Sigmoid colon (tissue), 7 donors: Measurements from ENCODE around the gene TM6SF1. TPM values are rescaled to one million over a fixed set of nuclear protein-coding genes. Genes with fewer than 3 reads are reported as not detected.

Experiments
- DNase-seq: peaks from one replicate; pipeline ENCODE4 v3.0.0-alpha.2; 2019
- H3K27ac ChIP-seq, 4 donors: fragments of 200-600 bp; sonication (generic); one replicate each; pipeline ENCODE4 v1.5.1; 2016 to 2019; ENCODE audit warnings: mild to moderate bottlenecking in 1 of 4
- H3K27me3 ChIP-seq, 3 donors: fragments of 200-600 bp; sonication (generic); one replicate each; pipeline ENCODE4 v1.5.1; 2019; ENCODE audit warnings: mild to moderate bottlenecking in 1 of 3
- H3K36me3 ChIP-seq, 4 donors: fragments of 200-600 bp; sonication (generic); one replicate each; pipeline ENCODE4 v1.5.1; 2016 to 2019
- H3K4me1 ChIP-seq, 4 donors: fragments of 200-600 bp; sonication (generic); one replicate each; pipeline ENCODE4 v1.5.1; 2017 to 2019
- H3K4me3 ChIP-seq, 4 donors: fragments of 200-600 bp; sonication (generic); one replicate each; pipeline ENCODE4 v1.5.1; 2017 to 2019; ENCODE audit warnings: mild to moderate bottlenecking in 2 of 4, moderate library complexity in 1 of 4
- H3K9me3 ChIP-seq, 4 donors: fragments of 200-600 bp in 3 of 4; sonication (generic) in 3 of 4; one replicate each; pipeline versions ENCODE4 v1.5.1 to v1.6.1; 2013 to 2019
- EP300 ChIP-seq, 4 donors: sonication (generic); formaldehyde crosslinking; IDR thresholded peaks; one replicate each; pipeline ENCODE4 v1.6.1; 2017; ENCODE audit warnings: antibody characterized with exemption in 4 of 4
- POLR2A ChIP-seq, 2 donors: fragments of 450-650 bp; IDR thresholded peaks; one replicate each; pipeline ENCODE4 v1.6.1; 2016; ENCODE audit warnings: antibody characterized with exemption in 2 of 2, mild to moderate bottlenecking in 2 of 2, moderate library complexity in 2 of 2
- POLR2AphosphoS5 ChIP-seq, 4 donors: sonication (generic); formaldehyde crosslinking; IDR thresholded peaks; one replicate each; pipeline ENCODE4 v1.6.1; 2017; ENCODE audit warnings: antibody characterized with exemption in 4 of 4
- WGBS, 2 donors: extraction: QIAGEN DNeasy Blood & Tissue Kit; methylation state at CpG; one replicate each; pipeline ENCODE4 v1.1.7; 2013; 5-methylcytosine and 5-hydroxymethylcytosine counted together
- intact Hi-C: fragments of 100-400 bp; cut with DNase I; formaldehyde crosslinking; loops from one replicate; pipeline ENCODE4 v1.15.1; 2023
- polyA plus RNA-seq, 3 donors: library from polyadenylated mRNA; stranded (reverse); fragments of 200-250 nt; gene quantifications; one replicate each; pipeline ENCODE4 v1.2.3, GENCODE V29; 2013
- total RNA-seq, 4 donors: library from RNA; depleted of rRNA; stranded (reverse); fragments of >200 nt; gene quantifications; one replicate each; pipeline ENCODE4 v1.1.0, GENCODE V29; 2016
- TF ChIP-seq, protein P1 (sequence below), 4 experiments: fragments of 450-650 bp in 3 of 4; fragments of 200-600 bp in 1 of 4; IDR thresholded peaks; one replicate each; pipeline ENCODE4 v1.5.1; 2016 to 2019; ENCODE audit warnings: antibody characterized with exemption in 4 of 4, mild to moderate bottlenecking in 3 of 4, moderate library complexity in 2 of 4
- donor health status: healthy with polysubstance abuse.
- donor health status: Bipolar disorder and iron deficiency.
- donor health status: healthy.

TM6SF1 gene
- total and polyA plus RNA-seq, 7 donors = 1.2 to 7.5 (median 2.8) TPM

DNA sequence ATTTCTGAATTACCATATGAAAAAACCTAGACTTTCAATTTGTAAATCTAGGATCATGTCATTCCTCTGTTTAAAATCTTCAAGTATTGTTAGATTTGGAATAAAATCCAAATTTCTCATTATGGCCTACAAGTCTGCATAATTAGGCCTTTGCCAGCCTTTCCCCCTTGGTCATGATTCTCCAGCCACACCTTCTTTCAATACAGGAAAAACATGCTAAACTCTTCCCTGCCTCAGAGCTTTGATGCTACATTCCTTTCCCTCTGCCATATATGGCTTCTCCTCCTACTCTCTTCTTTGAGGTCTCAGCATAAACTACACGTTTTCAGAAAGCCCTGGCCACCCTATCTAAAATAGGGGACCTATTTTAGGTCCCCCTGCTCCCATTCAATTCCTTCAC is 48.5 kb downstream of the TM6SF1 start:
- Histone ChIP-seq H3K27ac (no peak overlapping the region), H3K4me3 (no peak overlapping the region), H3K9me3 (no peaks in the 10 kb centered on the region), H3K36me3 (peaks cover 0 to 48% (median 6%) of the 10 kb centered on the region in 4 donors), H3K4me1 (no peaks in the 10 kb centered on the region), H3K27me3 (no peaks in the 10 kb centered on the region)
- TF ChIP-seq POLR2AphosphoS5 (IDR thresholded peaks at IDR 0.05) = no peak
- intact Hi-C loops = no loop called here
- no peak for DNase-seq
- 57 to 61% methylated on average over 1 of the region's 1 CpG for WGBS, 2 donors

DNA sequence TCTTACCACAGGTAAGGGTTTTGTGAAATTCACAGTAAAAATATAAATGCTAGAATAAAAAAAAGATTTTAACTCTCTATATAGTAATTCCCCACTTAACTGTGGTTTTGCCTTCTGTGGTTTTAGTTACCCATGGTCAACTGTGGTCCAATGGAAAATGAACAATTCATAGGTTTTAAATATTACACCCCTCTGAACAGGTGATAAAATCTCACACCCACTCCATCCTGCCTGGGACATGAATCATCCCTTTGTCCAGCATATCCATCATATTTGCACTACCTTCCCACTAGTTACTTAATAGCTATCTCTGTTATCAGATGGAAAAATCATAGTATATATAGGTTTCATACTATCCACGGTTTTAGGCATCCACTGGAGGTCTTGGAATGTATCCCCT is 50.9 kb downstream of the TM6SF1 start:
- Histone ChIP-seq H3K27me3 (no peaks in the 10 kb centered on the region), H3K36me3 (peaks cover 0 to 40% (median 5%) of the 10 kb centered on the region in 4 donors), H3K4me3 (no peak overlapping the region), H3K27ac (no peak overlapping the region), H3K4me1 (no peaks in the 10 kb centered on the region), H3K9me3 (no peaks in the 10 kb centered on the region)
- TF ChIP-seq POLR2A (IDR thresholded peaks at IDR 0.05) = no peak
- no peak for TF ChIP-seq EP300 (IDR thresholded peaks at IDR 0.05)
- TF ChIP-seq, protein P1, sequence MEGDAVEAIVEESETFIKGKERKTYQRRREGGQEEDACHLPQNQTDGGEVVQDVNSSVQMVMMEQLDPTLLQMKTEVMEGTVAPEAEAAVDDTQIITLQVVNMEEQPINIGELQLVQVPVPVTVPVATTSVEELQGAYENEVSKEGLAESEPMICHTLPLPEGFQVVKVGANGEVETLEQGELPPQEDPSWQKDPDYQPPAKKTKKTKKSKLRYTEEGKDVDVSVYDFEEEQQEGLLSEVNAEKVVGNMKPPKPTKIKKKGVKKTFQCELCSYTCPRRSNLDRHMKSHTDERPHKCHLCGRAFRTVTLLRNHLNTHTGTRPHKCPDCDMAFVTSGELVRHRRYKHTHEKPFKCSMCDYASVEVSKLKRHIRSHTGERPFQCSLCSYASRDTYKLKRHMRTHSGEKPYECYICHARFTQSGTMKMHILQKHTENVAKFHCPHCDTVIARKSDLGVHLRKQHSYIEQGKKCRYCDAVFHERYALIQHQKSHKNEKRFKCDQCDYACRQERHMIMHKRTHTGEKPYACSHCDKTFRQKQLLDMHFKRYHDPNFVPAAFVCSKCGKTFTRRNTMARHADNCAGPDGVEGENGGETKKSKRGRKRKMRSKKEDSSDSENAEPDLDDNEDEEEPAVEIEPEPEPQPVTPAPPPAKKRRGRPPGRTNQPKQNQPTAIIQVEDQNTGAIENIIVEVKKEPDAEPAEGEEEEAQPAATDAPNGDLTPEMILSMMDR (IDR thresholded peaks at IDR 0.05) = no peak
- TF ChIP-seq POLR2AphosphoS5 (IDR thresholded peaks at IDR 0.05) = no peak
- no peak for DNase-seq
- WGBS, 2 donors = 83 to 84% methylated on average over 1 of the region's 1 CpG
- intact Hi-C loops = no loop called here

DNA sequence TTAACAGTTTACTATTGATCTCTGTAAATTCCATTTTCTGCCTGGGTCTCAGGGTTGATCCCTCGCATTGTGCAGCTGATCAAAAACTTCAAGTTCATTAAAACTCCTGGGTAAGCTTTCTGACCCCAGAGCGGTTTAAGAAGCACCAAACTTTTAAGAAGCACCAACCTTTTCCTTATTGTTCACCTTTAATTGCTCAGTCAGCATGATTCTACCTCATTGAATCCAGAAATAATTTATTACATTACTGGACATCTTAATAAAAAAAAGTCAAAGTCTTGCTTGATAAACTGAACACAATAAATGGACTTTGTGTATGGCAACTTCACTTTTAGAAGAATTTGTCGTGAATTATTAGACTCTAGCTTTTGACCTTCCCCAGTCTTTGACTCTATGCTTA is 53.3 kb downstream of the TM6SF1 start:
- WGBS, 2 donors = 95% methylated on average over 3 of the region's 3 CpGs
- DNase-seq = no peak
- H3K27ac ChIP-seq = no peak overlapping the region
- intact Hi-C loops = no loop called here
- peaks cover 0 to 38% (median 5%) of the 10 kb centered on the region in 4 donors for H3K36me3 ChIP-seq
- H3K9me3 ChIP-seq = no peaks in the 10 kb centered on the region
- H3K4me1 ChIP-seq = no peaks in the 10 kb centered on the region
- H3K4me3 ChIP-seq = no peak overlapping the region
- no peaks in the 10 kb centered on the region for H3K27me3 ChIP-seq
- TF ChIP-seq, protein P1 (IDR thresholded peaks at IDR 0.05) = no peak
- no peak for TF ChIP-seq EP300 (IDR thresholded peaks at IDR 0.05)
- no peak for TF ChIP-seq POLR2AphosphoS5 (IDR thresholded peaks at IDR 0.05)
- TF ChIP-seq POLR2A (IDR thresholded peaks at IDR 0.05) = no peak

DNA sequence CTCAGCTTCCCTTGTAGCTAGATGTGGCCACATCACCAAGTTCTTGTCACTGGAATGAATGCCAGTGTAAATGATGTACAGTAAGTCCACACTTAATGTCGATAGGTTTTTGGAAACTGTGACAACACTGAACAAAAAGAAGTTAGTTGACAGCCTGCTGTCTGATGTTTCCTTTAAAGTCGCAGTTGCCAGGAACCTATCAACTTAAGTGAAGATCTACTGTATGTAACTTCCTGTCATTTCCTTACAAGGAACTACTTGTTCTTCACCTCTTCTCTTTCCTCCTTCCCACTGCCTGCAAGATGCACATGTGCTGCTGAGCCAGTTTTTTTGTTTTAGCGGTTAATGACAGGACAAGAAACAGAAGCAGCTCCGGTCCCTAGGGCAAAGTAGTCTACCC is 55.6 kb downstream of the TM6SF1 start:
- Histone ChIP-seq H3K4me1 (no peaks in the 10 kb centered on the region), H3K27me3 (no peaks in the 10 kb centered on the region), H3K27ac (no peak overlapping the region), H3K4me3 (no peak overlapping the region), H3K36me3 (peaks cover 0 to 18% (median 0%) of the 10 kb centered on the region in 4 donors), H3K9me3 (peaks cover 0 to 11% (median 6%) of the 10 kb centered on the region in 4 donors)
- no peak for DNase-seq
- WGBS, 2 donors = 78 to 91% methylated on average over 4 of the region's 4 CpGs
- intact Hi-C loops = no loop called here
- no peak for TF ChIP-seq EP300 (IDR thresholded peaks at IDR 0.05)
- TF ChIP-seq, protein P1 (IDR thresholded peaks at IDR 0.05) = no peak

DNA sequence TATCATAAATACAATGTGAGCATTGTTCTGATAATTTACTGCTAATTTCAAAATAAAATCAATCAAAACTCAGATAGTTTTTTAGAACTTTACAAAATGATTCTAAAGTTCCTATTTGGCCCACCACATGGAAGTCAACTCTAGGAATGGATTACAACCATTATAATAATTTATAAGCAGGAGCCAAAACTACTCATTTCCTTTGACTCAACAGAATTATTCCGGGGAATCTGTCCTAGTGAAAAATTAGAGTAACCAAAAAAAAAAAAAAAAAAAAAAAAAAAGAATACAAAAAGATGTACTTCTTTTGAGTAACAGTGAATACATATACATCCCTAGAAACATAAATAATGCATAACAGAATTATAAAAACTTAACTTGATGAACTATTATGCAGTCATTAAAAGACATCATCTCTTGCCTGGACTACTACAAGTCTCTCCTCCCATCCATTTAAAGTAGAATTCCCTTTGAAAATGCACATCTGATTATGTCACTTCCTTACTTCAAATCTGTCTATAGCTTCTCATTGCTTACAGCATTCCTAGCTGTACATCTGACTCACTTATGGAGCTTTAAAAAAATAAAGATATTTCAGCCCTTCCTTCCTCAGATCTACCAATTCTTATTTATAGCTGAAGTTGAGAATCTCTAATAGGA is 56.8 kb downstream of the TM6SF1 start:
- peaks cover 0 to 11% (median 6%) of the 10 kb centered on the region in 4 donors for H3K9me3 ChIP-seq
- intact Hi-C loops = no loop called here
- no peak for DNase-seq
- no peaks in the 10 kb centered on the region for H3K4me1 ChIP-seq
- no peak overlapping the region for H3K4me3 ChIP-seq
- TF ChIP-seq POLR2A (IDR thresholded peaks at IDR 0.05) = no peak
- TF ChIP-seq, protein P1 (IDR thresholded peaks at IDR 0.05) = no peak
- no peaks in the 10 kb centered on the region for H3K27me3 ChIP-seq
- WGBS, 2 donors = 91% methylated on average over 1 of the region's 1 CpG
- no peak overlapping the region for H3K27ac ChIP-seq
- peaks cover 0 to 18% (median 0%) of the 10 kb centered on the region in 4 donors for H3K36me3 ChIP-seq
